Measurements from ENCODE around the gene FAM83F. TPM values are rescaled to one million over a fixed set of nuclear protein-coding genes. Genes with fewer than 3 reads are reported as not detected.
"Not testable (repeated sequence)": the region's sequence is repeated elsewhere in the genome, so short reads cannot be mapped to it uniquely, and the experiment has no call there.

FAM83F gene
- polyA plus RNA-seq, 4 donors = 8.5 to 19.9 (median 14.0) TPM

DNA sequence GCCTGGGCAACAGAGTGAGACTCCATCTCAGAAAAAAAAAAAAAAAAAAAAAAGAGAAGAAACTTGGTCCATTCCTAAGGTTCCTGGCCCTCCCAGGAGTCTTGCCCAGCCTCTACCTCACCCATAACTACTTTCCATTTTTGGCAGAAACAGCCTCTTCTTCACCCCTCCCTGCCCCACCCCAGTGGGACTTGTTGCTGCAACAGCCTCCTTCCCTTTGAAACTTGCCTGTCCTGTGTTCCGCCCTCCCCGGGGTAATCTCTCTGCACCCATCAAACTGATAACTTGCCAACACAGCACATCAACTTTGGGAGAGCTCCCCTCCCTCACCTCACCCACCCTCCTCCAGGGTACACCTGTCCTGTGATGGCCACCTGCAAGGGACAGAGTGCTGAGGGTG lies 10.0 kb upstream of the FAM83F start:
- H3K4me3 ChIP-seq (ENCODE audit: low read depth in 1 of 3, low read length in 3 of 3) = no peak overlapping the region
- no peak overlapping the region for H3K27ac ChIP-seq (ENCODE audit: low read depth in 1 of 3, low read length in 2 of 3)
- no peaks in the 10 kb centered on the region for H3K9me3 ChIP-seq (ENCODE audit: control insufficient read depth in 2 of 2, insufficient read depth in 1 of 2, low read depth in 1 of 2, low read length in 1 of 2)
- DNase-seq (no peak), FAIRE-seq (no peak)
- WGBS, 3 donors = 16 to 67% (median 39%) methylated on average over 2 of the region's 2 CpGs
- peaks cover 0 to 7% (median 0%) of the 10 kb centered on the region in 3 donors for H3K27me3 ChIP-seq (ENCODE audit: control insufficient read depth in 3 of 3, insufficient read depth in 3 of 3, low read length in 3 of 3)
- peaks cover 0 to 18% (median 0%) of the 10 kb centered on the region in 3 donors for H3K4me1 ChIP-seq (ENCODE audit: control insufficient read depth in 3 of 3, insufficient read depth in 2 of 3, low read depth in 1 of 3, low read length in 2 of 3)
- H3K36me3 ChIP-seq (ENCODE audit: control insufficient read depth in 3 of 3, insufficient read depth in 2 of 3, low read depth in 1 of 3, low read length in 3 of 3) = no peaks in the 10 kb centered on the region

DNA sequence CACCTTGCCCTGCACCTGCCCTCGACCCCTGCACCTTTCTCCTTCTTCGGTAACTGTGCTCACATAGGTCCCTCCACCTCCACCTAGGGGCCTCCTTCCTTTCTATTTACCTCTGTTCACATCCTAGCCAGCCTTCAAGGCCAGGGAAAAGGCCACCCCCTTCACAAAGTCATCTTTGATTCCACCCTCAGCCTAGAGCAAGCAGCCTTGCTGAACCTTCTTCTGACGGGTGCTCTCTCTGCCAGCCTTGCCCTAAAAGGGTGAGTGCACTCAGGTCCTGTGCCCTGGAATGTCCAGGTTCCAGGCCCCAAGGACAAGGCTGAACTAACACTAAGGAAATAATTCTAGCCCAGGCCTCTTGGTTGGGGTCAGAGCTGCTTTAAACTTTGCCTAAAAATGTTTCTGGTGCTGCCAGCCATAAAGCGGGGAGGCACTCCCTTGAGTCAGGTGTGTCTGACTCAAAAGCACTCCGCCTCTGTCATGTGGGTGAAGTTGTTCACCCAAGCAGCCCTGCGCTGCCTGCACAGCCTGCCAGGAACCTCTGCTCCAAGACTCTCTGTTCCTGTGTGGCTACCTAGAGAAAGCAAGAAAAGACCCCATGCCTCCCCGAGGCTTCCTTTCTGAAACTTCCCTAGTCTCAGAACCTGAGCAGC lies 9.2 kb upstream of the FAM83F start:
- peaks cover 0 to 7% (median 0%) of the 10 kb centered on the region in 3 donors for H3K27me3 ChIP-seq (ENCODE audit: control insufficient read depth in 3 of 3, insufficient read depth in 3 of 3, low read length in 3 of 3)
- H3K9me3 ChIP-seq (ENCODE audit: control insufficient read depth in 2 of 2, insufficient read depth in 1 of 2, low read depth in 1 of 2, low read length in 1 of 2) = no peaks in the 10 kb centered on the region
- FAIRE-seq (no peak), DNase-seq (peak; percentile 47 to 78)
- no peak overlapping the region for H3K4me3 ChIP-seq (ENCODE audit: low read depth in 1 of 3, low read length in 3 of 3)
- peak overlapping the region in 1 of 3 donors; percentile 23 for H3K27ac ChIP-seq (ENCODE audit: low read depth in 1 of 3, low read length in 2 of 3)
- H3K4me1 ChIP-seq (ENCODE audit: control insufficient read depth in 3 of 3, insufficient read depth in 2 of 3, low read depth in 1 of 3, low read length in 2 of 3) = peaks cover 0 to 25% (median 0%) of the 10 kb centered on the region in 3 donors
- no peaks in the 10 kb centered on the region for H3K36me3 ChIP-seq (ENCODE audit: control insufficient read depth in 3 of 3, insufficient read depth in 2 of 3, low read depth in 1 of 3, low read length in 3 of 3)
- 23 to 55% (median 44%) methylated on average over 7 of the region's 7 CpGs for WGBS, 3 donors

GRCh38 chr22:39988386-39989114 lies 6.2 kb upstream of the FAM83F start:
- WGBS, 3 donors = 76 to 78% (median 78%) methylated on average over 10 of the region's 10 CpGs
- Histone ChIP-seq H3K27ac (ENCODE audit: low read depth in 1 of 3, low read length in 2 of 3) (no peak overlapping the region), H3K4me3 (ENCODE audit: low read depth in 1 of 3, low read length in 3 of 3) (no peak overlapping the region), H3K9me3 (ENCODE audit: control insufficient read depth in 2 of 2, insufficient read depth in 1 of 2, low read depth in 1 of 2, low read length in 1 of 2) (no peaks in the 10 kb centered on the region), H3K4me1 (ENCODE audit: control insufficient read depth in 3 of 3, insufficient read depth in 2 of 3, low read depth in 1 of 3, low read length in 2 of 3) (peaks cover 0 to 38% (median 3%) of the 10 kb centered on the region in 3 donors), H3K27me3 (ENCODE audit: control insufficient read depth in 3 of 3, insufficient read depth in 3 of 3, low read length in 3 of 3) (peaks cover 0 to 8% (median 0%) of the 10 kb centered on the region in 3 donors), H3K36me3 (ENCODE audit: control insufficient read depth in 3 of 3, insufficient read depth in 2 of 3, low read depth in 1 of 3, low read length in 3 of 3) (no peaks in the 10 kb centered on the region)
- FAIRE-seq = no peak
- DNase-seq = no peak

GRCh38 chr22:39989633-39990032 lies 5.1 kb upstream of the FAM83F start:
- no peak overlapping the region for H3K27ac ChIP-seq (ENCODE audit: low read depth in 1 of 3, low read length in 2 of 3)
- WGBS, 3 donors = 87 to 89% (median 88%) methylated on average over 7 of the region's 7 CpGs
- H3K27me3 ChIP-seq (ENCODE audit: control insufficient read depth in 3 of 3, insufficient read depth in 3 of 3, low read length in 3 of 3) = peaks cover 0 to 17% (median 2%) of the 10 kb centered on the region in 3 donors
- peaks cover 0 to 44% (median 3%) of the 10 kb centered on the region in 3 donors for H3K4me1 ChIP-seq (ENCODE audit: control insufficient read depth in 3 of 3, insufficient read depth in 2 of 3, low read depth in 1 of 3, low read length in 2 of 3)
- H3K36me3 ChIP-seq (ENCODE audit: control insufficient read depth in 3 of 3, insufficient read depth in 2 of 3, low read depth in 1 of 3, low read length in 3 of 3) = no peaks in the 10 kb centered on the region
- H3K9me3 ChIP-seq (ENCODE audit: control insufficient read depth in 2 of 2, insufficient read depth in 1 of 2, low read depth in 1 of 2, low read length in 1 of 2) = no peaks in the 10 kb centered on the region
- no peak overlapping the region for H3K4me3 ChIP-seq (ENCODE audit: low read depth in 1 of 3, low read length in 3 of 3)
- no peak for DNase-seq
- FAIRE-seq = no peak

- Histone ChIP-seq H3K27ac (ENCODE audit: low read depth in 1 of 3, low read length in 2 of 3) (peak overlapping the region in 1 of 3 donors; percentile 23), H3K27me3 (ENCODE audit: control insufficient read depth in 3 of 3, insufficient read depth in 3 of 3, low read length in 3 of 3) (peaks cover 0 to 17% (median 2%) of the 10 kb centered on the region in 3 donors), H3K9me3 (ENCODE audit: control insufficient read depth in 2 of 2, insufficient read depth in 1 of 2, low read depth in 1 of 2, low read length in 1 of 2) (no peaks in the 10 kb centered on the region), H3K4me1 (ENCODE audit: control insufficient read depth in 3 of 3, insufficient read depth in 2 of 3, low read depth in 1 of 3, low read length in 2 of 3) (peaks cover 0 to 34% (median 5%) of the 10 kb centered on the region in 3 donors), H3K36me3 (ENCODE audit: control insufficient read depth in 3 of 3, insufficient read depth in 2 of 3, low read depth in 1 of 3, low read length in 3 of 3) (no peaks in the 10 kb centered on the region), H3K4me3 (ENCODE audit: low read depth in 1 of 3, low read length in 3 of 3) (no peak overlapping the region)
- WGBS, 3 donors = 24 to 77% (median 45%) methylated on average over 3 of the region's 3 CpGs
- FAIRE-seq (no peak), DNase-seq (peak in 1 of 2 donors; percentile 37)
These were observed 4.1 kb upstream of the FAM83F start for GRCh38 chr22:39990686-39991085.

DNA sequence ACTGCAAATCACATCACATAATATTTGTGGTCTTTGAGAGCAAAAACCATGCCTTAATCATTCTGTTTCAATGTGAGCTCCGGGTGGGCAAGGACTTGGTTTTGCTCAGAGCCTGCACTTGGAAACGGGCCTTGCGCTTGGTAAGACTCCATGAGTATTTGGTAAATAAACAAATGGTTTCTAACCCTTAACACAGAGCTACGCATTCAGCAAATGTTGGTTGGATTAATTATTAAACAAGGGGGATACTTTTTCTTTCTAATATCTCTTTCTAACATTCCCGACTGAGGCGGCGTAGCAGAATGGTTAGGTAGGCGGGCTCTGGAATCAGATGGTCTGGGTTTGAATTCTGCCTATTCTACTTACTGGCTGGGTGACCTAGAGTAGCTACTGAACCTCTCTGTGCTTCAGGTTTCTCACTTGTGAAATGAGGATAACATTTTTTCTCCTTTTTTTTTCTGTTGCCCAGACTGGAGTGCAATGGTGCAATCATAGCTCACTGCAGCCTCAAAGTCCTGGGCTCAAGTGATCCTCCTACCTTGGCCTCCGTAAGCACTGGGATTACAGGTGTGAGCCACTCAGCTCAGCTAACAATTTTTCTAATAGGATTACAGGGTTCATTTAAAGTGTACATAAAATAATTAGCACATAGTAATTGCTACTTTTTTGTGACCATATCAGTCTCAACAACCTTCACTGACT lies 3.4 kb upstream of the FAM83F start:
- 29 to 54% (median 30%) methylated on average over 9 of the region's 9 CpGs for WGBS, 3 donors
- DNase-seq (peak in 1 of 2 donors; percentile 56), FAIRE-seq (no peak)
- peak overlapping the region in 1 of 3 donors; percentile 22 for H3K27ac ChIP-seq (ENCODE audit: low read depth in 1 of 3, low read length in 2 of 3)
- no peak overlapping the region for H3K4me3 ChIP-seq (ENCODE audit: low read depth in 1 of 3, low read length in 3 of 3)
- H3K27me3 ChIP-seq (ENCODE audit: control insufficient read depth in 3 of 3, insufficient read depth in 3 of 3, low read length in 3 of 3) = peaks cover 0 to 17% (median 2%) of the 10 kb centered on the region in 3 donors
- no peaks in the 10 kb centered on the region for H3K9me3 ChIP-seq (ENCODE audit: control insufficient read depth in 2 of 2, insufficient read depth in 1 of 2, low read depth in 1 of 2, low read length in 1 of 2)
- H3K4me1 ChIP-seq (ENCODE audit: control insufficient read depth in 3 of 3, insufficient read depth in 2 of 3, low read depth in 1 of 3, low read length in 2 of 3) = peaks cover 0 to 33% (median 5%) of the 10 kb centered on the region in 3 donors
- H3K36me3 ChIP-seq (ENCODE audit: control insufficient read depth in 3 of 3, insufficient read depth in 2 of 3, low read depth in 1 of 3, low read length in 3 of 3) = no peaks in the 10 kb centered on the region

- H3K27me3 ChIP-seq (ENCODE audit: control insufficient read depth in 3 of 3, insufficient read depth in 3 of 3, low read length in 3 of 3) = peaks cover 0 to 17% (median 2%) of the 10 kb centered on the region in 3 donors
- H3K4me1 ChIP-seq (ENCODE audit: control insufficient read depth in 3 of 3, insufficient read depth in 2 of 3, low read depth in 1 of 3, low read length in 2 of 3) = peaks cover 0 to 41% (median 5%) of the 10 kb centered on the region in 3 donors
- no peak for FAIRE-seq
- H3K4me3 ChIP-seq (ENCODE audit: low read depth in 1 of 3, low read length in 3 of 3) = no peak overlapping the region
- H3K36me3 ChIP-seq (ENCODE audit: control insufficient read depth in 3 of 3, insufficient read depth in 2 of 3, low read depth in 1 of 3, low read length in 3 of 3) = peaks cover 0 to 2% (median 0%) of the 10 kb centered on the region in 3 donors
- no peaks in the 10 kb centered on the region for H3K9me3 ChIP-seq (ENCODE audit: control insufficient read depth in 2 of 2, insufficient read depth in 1 of 2, low read depth in 1 of 2, low read length in 1 of 2)
- no peak overlapping the region for H3K27ac ChIP-seq (ENCODE audit: low read depth in 1 of 3, low read length in 2 of 3)
- 74 to 84% (median 83%) methylated on average over 5 of the region's 5 CpGs for WGBS, 3 donors
- DNase-seq = no peak
These were observed 2.5 kb upstream of the FAM83F start for GRCh38 chr22:39992088-39992826.

GRCh38 chr22:39992894-39993293 lies 1.9 kb upstream of the FAM83F start:
- H3K4me3 ChIP-seq (ENCODE audit: low read depth in 1 of 3, low read length in 3 of 3); DNase-seq; H3K36me3 ChIP-seq (ENCODE audit: control insufficient read depth in 3 of 3, insufficient read depth in 2 of 3, low read depth in 1 of 3, low read length in 3 of 3); H3K27ac ChIP-seq (ENCODE audit: low read depth in 1 of 3, low read length in 2 of 3); H3K9me3 ChIP-seq (ENCODE audit: control insufficient read depth in 2 of 2, insufficient read depth in 1 of 2, low read depth in 1 of 2, low read length in 1 of 2); FAIRE-seq: not testable (repeated sequence)
- 79 to 86% (median 82%) methylated on average over 7 of the region's 7 CpGs for WGBS, 3 donors
- H3K4me1 ChIP-seq (ENCODE audit: control insufficient read depth in 3 of 3, insufficient read depth in 2 of 3, low read depth in 1 of 3, low read length in 2 of 3) = peaks cover 0 to 48% (median 5%) of the 10 kb centered on the region in 3 donors
- H3K27me3 ChIP-seq (ENCODE audit: control insufficient read depth in 3 of 3, insufficient read depth in 3 of 3, low read length in 3 of 3) = peaks cover 0 to 17% (median 2%) of the 10 kb centered on the region in 3 donors

Measured in small intestine (tissue), 7 donors.